PC-3 (cell line): Measurements from ENCODE around the gene ACBD6.

Experiments
- CTCF ChIP-seq: fragments of 300-600 bp; sonication (generic); conservative IDR thresholded peaks from 2 replicates; pipeline ENCODE4 v1.5.1; 2017; ENCODE audit warnings: antibody characterized with exemption, low read depth, mild to moderate bottlenecking, low read length
- EZH2phosphoT487 ChIP-seq: fragments of 300-600 bp; sonication (generic); IDR thresholded peaks from 2 replicates; pipeline ENCODE4 v1.6.1; 2018; ENCODE audit warnings: mild to moderate bottlenecking, antibody characterized with exemption, low read length, borderline replicate concordance

DNA sequence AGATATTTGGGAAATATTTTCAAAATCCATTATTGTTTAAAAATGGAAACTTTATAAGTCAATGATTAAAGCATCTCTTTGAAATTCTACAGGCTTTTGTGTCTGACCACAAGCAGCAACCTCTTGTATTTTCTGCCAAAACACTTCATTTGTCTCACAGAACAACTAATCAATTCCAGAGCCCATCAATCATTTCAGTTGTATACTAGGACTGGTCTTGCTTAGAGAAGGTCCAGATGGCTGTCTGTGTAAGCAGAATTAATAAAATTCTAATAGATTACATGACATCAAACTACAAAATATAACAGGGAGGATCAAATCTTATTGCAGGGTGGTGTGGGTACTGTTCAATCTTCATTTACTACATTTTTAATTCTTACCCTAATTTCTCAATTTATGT, 76.4 kb downstream of the ACBD6 start:
- TF ChIP-seq EZH2phosphoT487 = no peak
- no peak for TF ChIP-seq CTCF
